AG04450 (cell line): Measurements from ENCODE around the gene GORASP1. TPM values are rescaled to one million over a fixed set of nuclear protein-coding genes. Genes with fewer than 3 reads are reported as not detected.
A peak's percentile ranks its signal among the peaks of the same experiment; 100 is the strongest.

Source experiments
- CTCF ChIA-PET: fragments of 300-600, 350-600 bp; formaldehyde crosslinking; extraction: SDS; loops from one replicate; lab custom pipeline; 2022; ENCODE audit warnings: antibody characterized with exemption, inconsistent platforms; lab: Charles Lee
- POLR2A ChIA-PET: fragments of 350-600 bp; formaldehyde crosslinking; extraction: SDS; loops from one replicate; lab custom pipeline; 2021; ENCODE audit warnings: antibody characterized with exemption, inconsistent platforms; lab: Yijun Ruan, JAX
- DNase-seq: peaks from one replicate; pipeline ENCODE4 v3.0.0-alpha.2; 2011; ENCODE audit warnings: low read depth, low spot score
- H3K27ac ChIP-seq: one replicate; pipeline ENCODE4 v1.5.1; 2012; ENCODE audit warnings: low read depth, low read length, control low read depth
- H3K27me3 ChIP-seq: one replicate; pipeline ENCODE4 v1.6.0; 2012; ENCODE audit warnings: low read length; ENCODE audit not compliant: control insufficient read depth, insufficient read depth
- H3K4me3 ChIP-seq: 2 replicates; pipeline ENCODE4 v1.5.1; 2011; ENCODE audit warnings: mild to moderate bottlenecking, low read depth, low read length, control low read depth
- H3K9me3 ChIP-seq: 2 replicates; pipeline ENCODE4 v1.5.1; 2012; ENCODE audit warnings: low read length; ENCODE audit not compliant: control insufficient read depth, insufficient read depth
- CTCF ChIP-seq: IDR thresholded peaks from 2 replicates; pipeline ENCODE4 v1.5.1; 2011; ENCODE audit warnings: low read depth, low read length, control low read depth, inconsistent platforms
- polyA plus RNA-seq: library from polyadenylated mRNA; depleted of rRNA; stranded (reverse); fragments of >200 nt; gene quantifications from 2 replicates; pipeline ENCODE4 v1.2.3, GENCODE V29; 2011

GORASP1 gene
- polyA plus RNA-seq, 1 experiment, result 43.7 TPM

DNA sequence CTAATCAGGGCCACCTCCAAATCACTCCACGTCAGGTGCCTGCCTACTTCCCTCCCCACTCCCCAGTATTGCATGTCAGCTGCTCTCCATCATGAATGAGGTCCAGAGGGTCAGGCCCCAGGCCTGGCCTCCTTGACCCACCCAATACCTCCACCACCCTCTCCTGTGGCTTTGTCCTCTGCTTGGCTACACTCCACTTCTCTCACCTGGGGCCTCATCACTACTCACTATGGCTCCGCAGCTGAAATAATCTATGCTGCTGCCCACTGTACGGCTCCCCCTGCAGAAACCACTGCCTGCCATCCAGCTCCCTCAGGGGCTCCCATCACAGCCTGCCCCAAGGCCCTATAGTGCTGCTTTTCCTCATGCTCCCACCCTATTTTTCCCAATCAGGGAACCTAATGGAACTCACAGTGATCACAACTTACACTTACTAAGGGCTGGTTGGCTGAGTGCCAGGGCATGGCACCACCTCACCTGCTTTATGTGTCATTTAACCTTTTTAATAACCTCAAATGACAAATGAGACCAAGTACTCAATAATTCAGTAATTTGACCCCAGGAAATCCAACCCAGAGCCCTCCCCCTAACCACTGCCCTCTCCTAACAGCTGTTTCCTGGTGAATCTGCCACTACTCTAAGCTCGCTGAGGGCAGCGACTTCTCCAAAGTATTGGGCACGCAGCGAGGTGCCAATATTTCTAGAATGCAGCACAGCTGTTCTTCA, 2.3 kb downstream of the GORASP1 start:
- no peak overlapping the region for H3K27ac ChIP-seq
- no peak overlapping the region for H3K4me3 ChIP-seq
- H3K27me3 ChIP-seq, result no peaks in the 10 kb centered on the region
- DNase-seq, result no peak
- CTCF ChIA-PET, result interaction anchor here (1.1 to 2.7 kb wide), 6 partner anchors 16 to 187 kb away, joined by 3 to 16 read pairs (median 5); no protein-coding TSS in a partner anchor
- no peaks in the 10 kb centered on the region; the same call in 1 of the 2 replicates for H3K9me3 ChIP-seq
- POLR2A ChIA-PET, result no interaction called here
- no peak for TF ChIP-seq CTCF

GRCh38 chr3:39103791-39104552, 3.5 kb downstream of the GORASP1 start:
- no peak for TF ChIP-seq CTCF
- POLR2A ChIA-PET, result no interaction called here
- CTCF ChIA-PET, result interaction anchor here (0.6 to 2.7 kb wide), 4 partner anchors 13 to 188 kb away, joined by 3 to 16 read pairs (median 4); no protein-coding TSS in a partner anchor

GRCh38 chr3:39103324-39103693, 4.1 kb downstream of the GORASP1 start:
- POLR2A ChIA-PET, result no interaction called here

More at GRCh38 chr3:39103791-39104552, 3.5 kb downstream of the GORASP1 start:
- H3K27ac ChIP-seq, result no peak overlapping the region
- DNase-seq, result no peak
- H3K4me3 ChIP-seq, result no peak overlapping the region
- H3K27me3 ChIP-seq, result no peaks in the 10 kb centered on the region
- H3K9me3 ChIP-seq, result no peaks in the 10 kb centered on the region; the same call in 1 of the 2 replicates

GRCh38 chr3:39102504-39103323, 4.7 kb downstream of the GORASP1 start:
- H3K27ac ChIP-seq, result no peak overlapping the region
- H3K27me3 ChIP-seq, result no peaks in the 10 kb centered on the region
- TF ChIP-seq CTCF, result no peak
- DNase-seq, result no peak
- ChIA-PET POLR2A (no interaction called here), CTCF (interaction anchor here (1.1 to 2.9 kb wide), 3 partner anchors 9 to 189 kb away, joined by 4 to 16 read pairs (median 15); no protein-coding TSS in a partner anchor)
- H3K9me3 ChIP-seq, result no peaks in the 10 kb centered on the region; the same call in 1 of the 2 replicates
- no peak overlapping the region for H3K4me3 ChIP-seq

More at GRCh38 chr3:39103324-39103693, 4.1 kb downstream of the GORASP1 start:
- no peaks in the 10 kb centered on the region for H3K27me3 ChIP-seq
- H3K4me3 ChIP-seq, result no peak overlapping the region
- CTCF ChIA-PET, result interaction anchor here (1.1 to 2.9 kb wide), 2 partner anchors 10 to 185 kb away, joined by 4 to 16 read pairs; no protein-coding TSS in a partner anchor
- H3K27ac ChIP-seq, result no peak overlapping the region
- 0 out of 2 replicates have a peak, but pooled peaks have one; percentile 7 for TF ChIP-seq CTCF
- no peaks in the 10 kb centered on the region; the same call in 1 of the 2 replicates for H3K9me3 ChIP-seq
- DNase-seq, result no peak
